Mucosa of descending colon (tissue), 3 donors: Measurements from ENCODE around the gene RSPH6A. TPM values are rescaled to one million over a fixed set of nuclear protein-coding genes. Genes with fewer than 3 reads are reported as not detected.

Source experiments
- ATAC-seq: fragments of 200-7000 bp; cut with Tn5 transposase; one replicate; pipeline ENCODE4 v1.9.1; 2020; ENCODE audit warnings: mild to moderate bottlenecking, moderate library complexity
- DNase-seq, 3 donors: peaks; one replicate each; pipeline ENCODE4 v3.0.0-alpha.2; 2020
- H3K36me3 ChIP-seq: fragments of 200-600 bp; one replicate; pipeline ENCODE4 v1.8.0; 2021; ENCODE audit warnings: low read depth, mild to moderate bottlenecking
- H3K4me1 ChIP-seq: fragments of 200-600 bp; one replicate; pipeline ENCODE4 v1.8.0; 2021; ENCODE audit warnings: low read depth, mild to moderate bottlenecking
- H3K4me3 ChIP-seq: fragments of 200-600 bp; one replicate; pipeline ENCODE4 v1.8.0; 2021; ENCODE audit warnings: mild to moderate bottlenecking
- H3K9me3 ChIP-seq: fragments of 200-600 bp; one replicate; pipeline ENCODE4 v1.8.0; 2021; ENCODE audit warnings: mild to moderate bottlenecking
- intact Hi-C, 2 donors: fragments of 100-400 bp; cut with DNase I in 1 of 2; cut with micrococcal nuclease in 1 of 2; formaldehyde crosslinking; loops; one replicate each; pipeline versions ENCODE4 v1.11.0 to v1.11.1; 2022; cut with DNase I, micrococcal nuclease
- total RNA-seq, 3 donors: library from RNA; stranded (reverse); fragmentation: NEBNext Ultra II Directional in 2 of 3; extraction: Animal tissue kit (Norgen Biotek cat#: 25700) in 2 of 3; gene quantifications; one replicate each; pipeline versions ENCODE4 v1.2.1 to v1.2.4, GENCODE V29; 2021 to 2023
- TF ChIP-seq, protein P1 (sequence below): fragments of 200-600 bp; IDR thresholded peaks from one replicate; pipeline ENCODE4 v1.8.0; 2022; ENCODE audit warnings: antibody characterized with exemption, mild to moderate bottlenecking
- donor health status: DM: no; HTN: no; CAD: no; lungs with moderate emphysema.
- donor health status: DM: no; HTN: no; CAD: no.
- donor health status: DM: no; HTN: yes; CAD: no.

The RSPH6A gene
- total RNA-seq, 3 donors from 2014 or later: 0.16 to 0.24 (median 0.20) TPM

DNA sequence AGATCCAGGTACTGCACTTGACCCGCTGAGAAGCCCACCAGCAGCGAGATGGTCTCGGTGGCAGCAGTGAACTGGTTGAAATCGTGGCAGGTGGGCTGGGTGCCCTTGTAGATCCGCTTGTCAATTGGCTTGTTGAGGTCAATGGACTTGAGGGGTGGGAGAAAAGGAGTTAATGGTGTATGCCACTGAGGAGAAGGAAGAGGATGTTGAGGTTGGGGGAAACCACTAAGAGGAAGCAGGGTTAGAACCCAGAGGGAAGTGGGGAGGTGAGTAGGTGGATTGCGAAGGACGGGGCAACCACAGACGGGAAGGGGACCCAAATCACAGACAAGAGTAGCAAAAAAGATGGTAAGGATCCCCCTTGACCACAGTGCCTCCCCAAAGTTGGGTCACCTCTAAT lies 24.2 kb downstream of the RSPH6A start:
- intact Hi-C loops: no loop called here
- Histone ChIP-seq H3K4me1 (peaks cover 9% of the 10 kb centered on the region), H3K4me3 (no peak overlapping the region), H3K9me3 (no peaks in the 10 kb centered on the region), H3K36me3 (peaks cover 3% of the 10 kb centered on the region)
- no peak for ATAC-seq
- DNase-seq: no peak
- TF ChIP-seq, protein P1, sequence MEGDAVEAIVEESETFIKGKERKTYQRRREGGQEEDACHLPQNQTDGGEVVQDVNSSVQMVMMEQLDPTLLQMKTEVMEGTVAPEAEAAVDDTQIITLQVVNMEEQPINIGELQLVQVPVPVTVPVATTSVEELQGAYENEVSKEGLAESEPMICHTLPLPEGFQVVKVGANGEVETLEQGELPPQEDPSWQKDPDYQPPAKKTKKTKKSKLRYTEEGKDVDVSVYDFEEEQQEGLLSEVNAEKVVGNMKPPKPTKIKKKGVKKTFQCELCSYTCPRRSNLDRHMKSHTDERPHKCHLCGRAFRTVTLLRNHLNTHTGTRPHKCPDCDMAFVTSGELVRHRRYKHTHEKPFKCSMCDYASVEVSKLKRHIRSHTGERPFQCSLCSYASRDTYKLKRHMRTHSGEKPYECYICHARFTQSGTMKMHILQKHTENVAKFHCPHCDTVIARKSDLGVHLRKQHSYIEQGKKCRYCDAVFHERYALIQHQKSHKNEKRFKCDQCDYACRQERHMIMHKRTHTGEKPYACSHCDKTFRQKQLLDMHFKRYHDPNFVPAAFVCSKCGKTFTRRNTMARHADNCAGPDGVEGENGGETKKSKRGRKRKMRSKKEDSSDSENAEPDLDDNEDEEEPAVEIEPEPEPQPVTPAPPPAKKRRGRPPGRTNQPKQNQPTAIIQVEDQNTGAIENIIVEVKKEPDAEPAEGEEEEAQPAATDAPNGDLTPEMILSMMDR: no peak

DNA sequence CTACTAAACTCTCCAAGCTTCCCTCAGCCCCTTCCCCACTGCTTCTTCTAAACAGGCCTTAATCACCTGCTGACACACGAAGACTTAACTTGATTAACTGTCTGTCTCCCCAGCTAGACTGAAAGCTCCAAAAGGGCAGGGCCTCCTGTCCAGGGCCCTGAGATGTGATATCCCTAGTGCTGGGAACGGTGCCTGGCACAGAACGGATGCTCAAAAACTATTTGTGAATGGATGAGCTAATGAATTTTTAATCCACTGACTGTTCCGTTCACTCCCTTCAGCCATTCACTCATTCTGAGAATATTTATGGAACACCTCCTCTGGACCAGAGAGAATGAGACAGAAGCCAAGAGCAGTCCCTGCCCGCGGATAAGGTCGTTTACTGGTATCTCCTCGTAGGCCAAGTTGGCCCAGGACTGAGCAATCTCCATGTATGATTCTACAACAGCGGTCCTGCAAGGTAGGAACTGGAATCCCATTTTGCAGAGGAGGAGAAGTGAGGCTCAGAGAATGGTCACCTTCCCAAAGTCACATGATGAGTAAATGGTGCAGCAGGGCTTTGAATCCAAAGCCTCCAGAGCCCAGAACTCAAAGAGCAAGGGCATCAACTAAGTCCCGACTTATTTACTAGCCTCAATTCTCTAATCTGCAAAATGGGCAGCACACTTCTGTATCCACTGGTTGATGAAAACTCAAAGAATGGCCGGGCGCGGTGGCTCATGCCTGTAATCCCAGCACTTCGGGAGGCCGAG lies 25.9 kb downstream of the RSPH6A start:
- intact Hi-C loops: no loop called here
- Histone ChIP-seq H3K4me3 (no peak overlapping the region), H3K9me3 (no peaks in the 10 kb centered on the region), H3K4me1 (peaks cover 9% of the 10 kb centered on the region), H3K36me3 (peaks cover 3% of the 10 kb centered on the region)
- TF ChIP-seq, protein P1: no peak
- DNase-seq (no peak), ATAC-seq (no peak)

DNA sequence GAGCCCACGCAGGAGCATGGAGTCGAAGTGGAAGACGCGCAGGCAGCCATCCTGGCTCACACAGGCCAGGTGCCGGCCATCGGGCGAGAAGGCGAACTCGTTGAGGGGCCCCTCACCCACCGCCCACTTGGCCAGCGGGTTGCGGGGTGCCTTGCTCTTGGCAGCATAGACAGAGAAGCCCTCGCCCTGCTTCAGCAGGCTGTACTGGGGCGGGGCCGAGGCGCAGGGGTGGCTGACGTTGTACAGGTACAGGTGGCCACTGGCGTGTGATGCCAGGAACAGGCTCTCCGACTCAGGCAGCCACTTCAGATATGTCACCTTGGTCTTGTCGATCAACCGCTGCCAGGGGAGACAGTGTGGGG lies 28.6 kb downstream of the RSPH6A start:
- ATAC-seq: no peak

DNA sequence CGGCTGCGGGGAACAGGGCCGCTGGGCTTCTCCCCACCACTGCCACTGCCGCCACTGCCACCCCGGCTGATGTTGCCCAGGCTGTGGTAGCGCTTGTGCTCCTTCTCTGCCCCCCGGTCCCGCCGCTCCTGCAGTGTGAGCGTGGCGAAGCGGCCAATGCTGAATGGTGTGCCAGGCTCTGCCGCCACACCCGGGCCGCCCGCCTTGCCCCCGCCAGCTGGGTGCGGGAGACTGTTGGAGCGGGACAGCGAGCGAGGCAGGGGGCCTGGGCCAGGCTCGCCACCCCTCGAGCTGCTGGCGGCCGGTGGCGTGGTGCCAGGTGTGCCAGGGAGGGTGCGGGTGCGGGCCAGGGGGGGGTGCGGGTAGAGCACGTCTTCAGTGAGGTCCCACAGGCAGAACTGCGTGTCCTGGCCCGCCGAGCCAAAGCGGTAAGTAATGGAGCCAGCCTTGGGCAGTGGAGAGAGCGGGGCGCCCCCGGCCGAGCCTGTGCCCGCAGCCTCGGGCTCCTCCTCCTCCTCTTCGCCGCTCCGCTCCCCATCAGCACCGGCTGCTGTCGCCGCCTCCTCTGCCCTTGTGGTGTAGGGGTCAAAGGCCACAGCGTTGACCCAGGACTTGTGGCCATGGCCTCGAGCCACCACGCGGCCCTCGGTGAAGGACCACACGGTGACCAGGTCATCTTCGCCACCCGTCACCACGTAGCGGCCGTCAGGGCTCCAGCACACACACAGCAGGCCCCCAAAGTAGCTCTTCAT lies 29.2 kb downstream of the RSPH6A start:
- no peak overlapping the region for H3K4me3 ChIP-seq
- peaks cover 3% of the 10 kb centered on the region for H3K36me3 ChIP-seq
- DNase-seq (no peak), ATAC-seq (no peak)
- no peaks in the 10 kb centered on the region for H3K9me3 ChIP-seq
- peaks cover 7% of the 10 kb centered on the region for H3K4me1 ChIP-seq
- intact Hi-C loops: no loop called here
- TF ChIP-seq, protein P1: no peak

More for the DNA sequence above, 28.6 kb downstream of the RSPH6A start:
- H3K9me3 ChIP-seq: no peaks in the 10 kb centered on the region
- DNase-seq: no peak
- intact Hi-C loops: no loop called here
- no peak overlapping the region for H3K4me3 ChIP-seq
- peaks cover 3% of the 10 kb centered on the region for H3K36me3 ChIP-seq
- H3K4me1 ChIP-seq: peaks cover 11% of the 10 kb centered on the region
- TF ChIP-seq, protein P1: no peak

DNA sequence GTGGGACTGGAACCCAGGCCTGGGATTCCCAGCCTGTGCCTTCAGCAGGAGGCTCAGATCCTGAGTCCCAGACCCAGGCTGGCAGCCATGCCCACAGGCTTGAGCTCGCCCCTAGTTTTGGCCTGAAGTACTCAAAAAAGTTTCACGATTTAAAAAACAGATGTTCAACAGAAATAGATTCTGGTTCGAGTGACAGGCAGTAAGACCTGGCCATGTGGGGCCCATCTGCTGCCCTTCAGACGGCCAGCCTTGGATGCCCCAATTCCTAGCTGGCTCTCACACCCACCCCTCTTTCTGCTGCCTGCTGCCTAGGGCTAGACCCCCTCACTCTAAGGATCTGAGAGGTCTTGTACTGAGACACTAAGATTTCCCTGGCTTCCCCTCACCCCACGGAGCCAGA lies 30.0 kb downstream of the RSPH6A start:
- H3K4me3 ChIP-seq: no peak overlapping the region
- no peak for DNase-seq
- ATAC-seq: no peak
- peaks cover 3% of the 10 kb centered on the region for H3K36me3 ChIP-seq
- H3K4me1 ChIP-seq: peaks cover 9% of the 10 kb centered on the region
- no peaks in the 10 kb centered on the region for H3K9me3 ChIP-seq
- TF ChIP-seq, protein P1: no peak
- intact Hi-C loops: no loop called here
